Activated naive CD8-positive, alpha-beta T cell treated with anti-CD3 and anti-CD28 coated beads for 36 hours (primary cell): ENCODE measurements around the gene SELENOP. TPM values are rescaled to one million over a fixed set of nuclear protein-coding genes. Genes with fewer than 3 reads are reported as not detected.

Experiments
- DNase-seq: peaks from one replicate; pipeline ENCODE4 v3.0.0; 2021
- H3K27ac Mint-ChIP-seq: one replicate; pipeline ENCODE4 v1.8.0; 2022; ENCODE audit warnings: mild to moderate bottlenecking, moderate library complexity, mixed read lengths
- H3K27me3 Mint-ChIP-seq: one replicate; pipeline ENCODE4 v1.8.0; 2022; ENCODE audit warnings: mild to moderate bottlenecking, mixed read lengths
- H3K36me3 Mint-ChIP-seq: one replicate; pipeline ENCODE4 v1.8.0; 2021; ENCODE audit warnings: mild to moderate bottlenecking, mixed read lengths
- H3K4me1 Mint-ChIP-seq: one replicate; pipeline ENCODE4 v1.8.0; 2021; ENCODE audit warnings: mixed read lengths
- H3K4me3 Mint-ChIP-seq: one replicate; pipeline ENCODE4 v1.8.0; 2022; ENCODE audit warnings: mild to moderate bottlenecking, moderate library complexity, mixed read lengths
- H3K9me3 Mint-ChIP-seq: one replicate; pipeline ENCODE4 v1.8.0; 2022; ENCODE audit warnings: mixed read lengths
- total RNA-seq, 2 experiments: library from RNA; stranded (reverse); gene quantifications; one replicate each; pipeline ENCODE4 v1.2.3, GENCODE V29; 2021

SELENOP gene
- total RNA-seq, 2 experiments from 2014 or later: not detected

DNA sequence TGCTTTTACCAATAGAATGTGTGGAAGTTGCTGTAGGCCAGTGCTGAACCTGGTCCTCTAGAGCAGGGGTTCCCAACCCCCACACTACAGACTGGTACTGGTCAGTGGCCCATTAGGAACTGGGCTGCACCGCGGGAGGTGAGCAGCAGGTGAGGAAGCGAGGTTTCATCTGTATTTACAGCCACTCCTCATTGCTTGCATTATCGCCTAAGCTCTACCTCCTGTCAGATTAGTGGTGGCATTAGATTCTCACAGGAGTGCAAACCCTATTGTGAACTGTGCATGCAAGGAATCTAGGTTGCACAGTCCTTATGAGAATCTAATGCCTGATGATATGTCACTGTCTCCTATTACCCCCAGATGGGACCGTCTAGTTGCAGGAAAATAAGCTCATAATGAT, 61.2 kb downstream of the SELENOP start:
- DNase-seq: no peak
- H3K27me3 Mint-ChIP-seq: no peaks in the 10 kb centered on the region
- H3K27ac Mint-ChIP-seq: no peak overlapping the region
- H3K4me3 Mint-ChIP-seq: no peak overlapping the region
- H3K9me3 Mint-ChIP-seq: peaks cover 2% of the 10 kb centered on the region
- no peaks in the 10 kb centered on the region for H3K36me3 Mint-ChIP-seq
- peaks cover 6% of the 10 kb centered on the region for H3K4me1 Mint-ChIP-seq

Other genes starting within 250 kb of the SELENOP start
- 10 to 100 TPM; 18.1 to 19.9 TPM for gene CCDC152, start 55.1 kb downstream of the SELENOP start, total RNA-seq
- gene ANXA2R, start 228.4 kb upstream of the SELENOP start, total RNA-seq: 1 to 10 TPM; 8.5 to 9.9 TPM